Suprapubic skin (tissue), 4 donors: Measurements from ENCODE around the gene NDST3. TPM values are rescaled to one million over a fixed set of nuclear protein-coding genes. Genes with fewer than 3 reads are reported as not detected.

Source experiments
- DNase-seq, 2 donors: peaks; one replicate each; pipeline ENCODE4 v3.0.0-alpha.2; 2019; ENCODE audit warnings: low spot score in 2 of 2
- H3K27ac ChIP-seq: fragments of 200-600 bp; sonication (generic); one replicate; pipeline ENCODE4 v1.5.1; 2019
- H3K27me3 ChIP-seq: fragments of 200-600 bp; sonication (generic); one replicate; pipeline ENCODE4 v1.5.1; 2019
- H3K36me3 ChIP-seq: fragments of 200-600 bp; sonication (generic); one replicate; pipeline ENCODE4 v1.5.1; 2019
- H3K4me1 ChIP-seq: fragments of 200-600 bp; sonication (generic); one replicate; pipeline ENCODE4 v1.5.1; 2019
- H3K4me3 ChIP-seq: fragments of 200-600 bp; sonication (generic); one replicate; pipeline ENCODE4 v1.5.1; 2019; ENCODE audit warnings: mild to moderate bottlenecking
- H3K9me3 ChIP-seq: fragments of 200-600 bp; sonication (generic); one replicate; pipeline ENCODE4 v1.5.1; 2019
- EP300 ChIP-seq: sonication (generic); formaldehyde crosslinking; IDR thresholded peaks from one replicate; pipeline ENCODE4 v1.6.1; 2017; ENCODE audit warnings: antibody characterized with exemption
- POLR2A ChIP-seq, 2 donors: fragments of 450-650 bp; IDR thresholded peaks; one replicate each; pipeline ENCODE4 v1.6.1; 2017; ENCODE audit warnings: antibody characterized with exemption in 2 of 2, mild to moderate bottlenecking in 2 of 2, moderate library complexity in 2 of 2
- POLR2AphosphoS5 ChIP-seq, 3 donors: sonication (generic); formaldehyde crosslinking; IDR thresholded peaks; one replicate each; pipeline ENCODE4 v1.6.1; 2017; ENCODE audit warnings: antibody characterized with exemption in 3 of 3
- WGBS: methylation state at CpG from one replicate; pipeline ENCODE4 v1.1.5; 2018; 5-methylcytosine and 5-hydroxymethylcytosine counted together
- total RNA-seq, 4 donors: library from RNA; depleted of rRNA; stranded (reverse); fragments of >200 nt; gene quantifications; one replicate each; pipeline ENCODE4 v1.1.0, GENCODE V29; 2016
- TF ChIP-seq, protein P1 (sequence below), 2 donors: fragments of 200-600 bp in 1 of 2; fragments of 450-650 bp in 1 of 2; sonication (generic) in 1 of 2; IDR thresholded peaks; one replicate each; pipeline ENCODE4 v1.5.1; 2016 to 2019; ENCODE audit warnings: antibody characterized with exemption in 2 of 2, mild to moderate bottlenecking in 1 of 2, moderate library complexity in 1 of 2

Gene NDST3
- total RNA-seq, 4 donors from 2014 or later = not detected

DNA sequence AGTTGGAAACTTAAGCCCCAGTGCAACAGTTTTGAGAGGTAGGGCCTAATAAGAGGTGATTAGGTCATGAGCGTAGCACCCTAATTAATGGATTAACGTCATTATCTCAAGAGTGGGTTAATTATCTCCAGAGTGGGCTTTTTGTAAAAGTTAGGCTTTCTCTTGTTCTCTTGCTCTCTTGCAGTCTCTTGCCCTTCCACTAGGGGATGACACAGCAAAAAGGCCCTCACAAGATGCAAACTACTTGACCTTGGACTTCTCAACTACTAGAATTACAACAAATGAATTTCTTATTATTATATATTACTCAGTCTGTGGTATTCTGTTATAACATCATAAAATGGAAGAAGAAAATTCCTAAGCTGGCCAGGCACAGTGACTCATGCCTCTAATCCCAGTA, 22.1 kb upstream of the NDST3 start:
- Histone ChIP-seq H3K27ac (no peak overlapping the region), H3K4me3 (no peak overlapping the region), H3K9me3 (no peaks in the 10 kb centered on the region), H3K27me3 (no peaks in the 10 kb centered on the region), H3K4me1 (no peaks in the 10 kb centered on the region), H3K36me3 (no peaks in the 10 kb centered on the region)
- TF ChIP-seq, protein P1, sequence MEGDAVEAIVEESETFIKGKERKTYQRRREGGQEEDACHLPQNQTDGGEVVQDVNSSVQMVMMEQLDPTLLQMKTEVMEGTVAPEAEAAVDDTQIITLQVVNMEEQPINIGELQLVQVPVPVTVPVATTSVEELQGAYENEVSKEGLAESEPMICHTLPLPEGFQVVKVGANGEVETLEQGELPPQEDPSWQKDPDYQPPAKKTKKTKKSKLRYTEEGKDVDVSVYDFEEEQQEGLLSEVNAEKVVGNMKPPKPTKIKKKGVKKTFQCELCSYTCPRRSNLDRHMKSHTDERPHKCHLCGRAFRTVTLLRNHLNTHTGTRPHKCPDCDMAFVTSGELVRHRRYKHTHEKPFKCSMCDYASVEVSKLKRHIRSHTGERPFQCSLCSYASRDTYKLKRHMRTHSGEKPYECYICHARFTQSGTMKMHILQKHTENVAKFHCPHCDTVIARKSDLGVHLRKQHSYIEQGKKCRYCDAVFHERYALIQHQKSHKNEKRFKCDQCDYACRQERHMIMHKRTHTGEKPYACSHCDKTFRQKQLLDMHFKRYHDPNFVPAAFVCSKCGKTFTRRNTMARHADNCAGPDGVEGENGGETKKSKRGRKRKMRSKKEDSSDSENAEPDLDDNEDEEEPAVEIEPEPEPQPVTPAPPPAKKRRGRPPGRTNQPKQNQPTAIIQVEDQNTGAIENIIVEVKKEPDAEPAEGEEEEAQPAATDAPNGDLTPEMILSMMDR (IDR thresholded peaks at IDR 0.05) = no peak
- TF ChIP-seq POLR2A (IDR thresholded peaks at IDR 0.05) (no peak), EP300 (no peak), POLR2AphosphoS5 (IDR thresholded peaks at IDR 0.05) (no peak)
- no peak for DNase-seq
- WGBS = 96% methylated on average over 2 of the region's 2 CpGs

DNA sequence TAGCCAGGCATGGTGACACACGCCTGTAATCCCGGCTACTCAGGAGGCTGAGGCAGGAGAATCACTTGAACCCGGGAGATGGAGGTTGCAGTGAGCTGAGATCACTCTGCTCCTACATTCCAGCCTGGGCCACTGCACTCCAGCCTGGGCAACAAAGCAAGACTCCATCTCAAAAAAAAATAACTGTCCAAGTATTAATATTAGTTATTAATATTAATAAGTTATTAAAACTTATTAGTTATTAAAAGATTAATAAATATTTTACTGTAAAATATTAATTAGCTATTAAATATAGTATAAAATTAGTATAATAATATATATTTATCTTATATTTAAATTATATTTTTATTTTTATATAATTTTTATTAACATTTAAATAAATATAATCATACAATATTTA, 19.5 kb upstream of the NDST3 start:
- H3K27ac ChIP-seq = no peak overlapping the region
- WGBS = 94% methylated on average over 3 of the region's 3 CpGs
- TF ChIP-seq EP300 = no peak
- TF ChIP-seq POLR2A (IDR thresholded peaks at IDR 0.05) = no peak
- DNase-seq = no peak
- no peaks in the 10 kb centered on the region for H3K4me1 ChIP-seq
- no peaks in the 10 kb centered on the region for H3K9me3 ChIP-seq
- H3K4me3 ChIP-seq = no peak overlapping the region
- no peaks in the 10 kb centered on the region for H3K27me3 ChIP-seq
- no peaks in the 10 kb centered on the region for H3K36me3 ChIP-seq

DNA sequence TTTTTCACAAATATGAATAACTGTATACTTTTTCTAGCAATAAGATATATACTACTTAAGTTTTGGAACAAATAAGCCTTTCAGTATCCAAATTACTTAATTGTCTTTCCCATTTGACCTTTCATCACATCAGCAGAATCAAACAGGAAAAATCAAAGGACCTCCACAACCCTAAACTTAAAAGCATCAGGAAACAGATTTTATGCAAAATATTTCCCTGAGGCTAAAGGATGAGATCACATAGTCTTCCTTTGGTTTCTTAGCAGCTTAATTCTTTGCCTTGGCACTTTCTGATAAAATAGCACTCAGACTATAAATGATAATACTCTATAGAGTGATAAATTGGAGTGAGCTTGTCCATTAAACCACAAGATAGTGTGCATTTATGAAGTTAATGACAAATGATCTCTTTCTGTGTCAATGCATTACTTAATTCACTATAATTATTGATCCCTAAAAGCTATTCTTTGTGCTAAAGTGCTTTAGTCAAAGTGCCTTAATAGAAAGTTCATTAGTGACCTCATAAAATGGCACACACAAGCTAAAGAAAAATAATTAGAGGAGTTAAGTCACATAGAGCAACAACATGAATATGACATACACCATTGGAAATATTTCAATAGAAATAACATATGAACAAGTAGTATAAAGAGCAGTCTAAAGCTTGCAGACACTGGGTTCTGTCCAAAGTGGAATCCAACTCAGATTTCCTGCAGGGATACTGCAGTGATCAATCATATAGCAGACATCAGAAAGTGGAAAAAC, 15.7 kb upstream of the NDST3 start:
- DNase-seq = no peak
- H3K4me3 ChIP-seq = no peak overlapping the region
- H3K27ac ChIP-seq = no peak overlapping the region
- H3K9me3 ChIP-seq = no peaks in the 10 kb centered on the region
- H3K4me1 ChIP-seq = no peaks in the 10 kb centered on the region
- TF ChIP-seq EP300 (no peak), POLR2A (IDR thresholded peaks at IDR 0.05) (no peak), POLR2AphosphoS5 (IDR thresholded peaks at IDR 0.05) (no peak)
- TF ChIP-seq, protein P1 (IDR thresholded peaks at IDR 0.05) = no peak
- no peaks in the 10 kb centered on the region for H3K27me3 ChIP-seq
- H3K36me3 ChIP-seq = no peaks in the 10 kb centered on the region

DNA sequence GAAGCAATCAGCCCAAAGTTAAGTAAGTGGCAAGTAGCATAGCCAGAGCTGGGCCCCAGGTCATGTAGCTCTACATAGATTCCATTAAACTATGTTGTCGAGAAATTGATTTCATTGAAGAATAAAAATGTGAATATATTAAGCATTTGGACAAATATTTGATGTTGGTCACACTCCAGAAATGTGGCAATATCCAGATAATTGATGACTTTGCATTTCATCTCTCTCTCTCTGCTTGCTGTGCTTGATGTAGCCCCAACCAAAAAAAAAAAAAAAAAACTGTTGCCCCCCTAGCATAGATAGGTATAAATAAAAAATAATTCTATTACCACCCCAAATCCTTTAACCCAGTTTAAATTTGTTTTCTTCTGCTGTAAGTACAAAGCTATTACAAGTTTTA, 7.5 kb upstream of the NDST3 start:
- Histone ChIP-seq H3K36me3 (no peaks in the 10 kb centered on the region), H3K9me3 (no peaks in the 10 kb centered on the region), H3K4me1 (no peaks in the 10 kb centered on the region), H3K4me3 (no peak overlapping the region), H3K27me3 (peaks cover 2% of the 10 kb centered on the region), H3K27ac (no peak overlapping the region)
- no peak for DNase-seq
- 59% methylated on average over 1 of the region's 1 CpG for WGBS
- TF ChIP-seq POLR2A (IDR thresholded peaks at IDR 0.05) = no peak
- TF ChIP-seq, protein P1 (IDR thresholded peaks at IDR 0.05) = no peak
- no peak for TF ChIP-seq POLR2AphosphoS5 (IDR thresholded peaks at IDR 0.05)
- no peak for TF ChIP-seq EP300

DNA sequence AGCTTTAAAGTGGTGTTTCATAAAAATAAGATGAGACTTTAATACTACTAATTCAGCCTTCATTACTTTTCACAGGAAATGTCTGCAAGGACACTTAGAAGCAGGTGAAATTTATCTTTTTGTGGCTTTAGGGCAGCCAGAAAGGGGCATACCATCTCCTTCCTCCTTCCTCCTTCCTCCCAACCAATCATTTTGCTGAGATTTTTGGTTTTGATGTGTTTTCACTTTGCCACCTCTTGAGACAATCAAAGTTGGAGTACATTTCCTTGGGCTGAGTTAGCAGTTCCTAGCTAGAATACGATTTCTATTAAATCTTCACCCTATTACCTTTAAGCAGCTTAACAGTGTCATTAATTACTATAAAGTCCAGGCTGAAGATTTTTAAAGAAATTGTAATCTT, 5.1 kb upstream of the NDST3 start:
- Histone ChIP-seq H3K27ac (no peak overlapping the region), H3K9me3 (no peaks in the 10 kb centered on the region), H3K27me3 (peaks cover 22% of the 10 kb centered on the region), H3K36me3 (no peaks in the 10 kb centered on the region), H3K4me3 (no peak overlapping the region), H3K4me1 (peaks cover 13% of the 10 kb centered on the region)
- no peak for TF ChIP-seq POLR2AphosphoS5 (IDR thresholded peaks at IDR 0.05)
- TF ChIP-seq, protein P1 (IDR thresholded peaks at IDR 0.05) = no peak
- TF ChIP-seq POLR2A (IDR thresholded peaks at IDR 0.05) = no peak
- no peak for DNase-seq
- WGBS = 69% methylated on average over 1 of the region's 1 CpG

DNA sequence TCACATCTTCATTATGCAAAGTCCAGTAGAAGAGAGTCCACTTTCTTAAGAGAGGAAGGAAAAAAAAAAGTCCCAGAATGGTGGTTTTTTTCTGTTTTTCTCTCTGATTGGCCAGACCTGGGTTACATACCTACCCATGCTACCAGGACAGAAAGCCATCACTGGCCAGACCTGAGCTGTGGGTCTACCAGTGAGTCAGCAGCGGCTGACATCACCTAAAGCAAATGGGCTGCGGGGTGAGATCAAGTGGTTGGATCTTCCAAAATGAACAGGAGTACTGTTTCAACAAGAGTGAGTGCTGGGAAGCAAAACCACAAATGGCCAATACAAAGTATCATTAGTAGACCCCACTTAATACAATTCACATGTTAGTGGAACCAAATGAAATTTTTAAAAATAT, 1.6 kb upstream of the NDST3 start:
- Histone ChIP-seq H3K4me1 (peaks cover 13% of the 10 kb centered on the region), H3K27me3 (peaks cover 31% of the 10 kb centered on the region), H3K36me3 (no peaks in the 10 kb centered on the region), H3K9me3 (no peaks in the 10 kb centered on the region), H3K4me3 (peak overlapping the region; percentile 48), H3K27ac (no peak overlapping the region)
- 81% methylated on average over 2 of the region's 2 CpGs for WGBS
- TF ChIP-seq EP300 (no peak), POLR2AphosphoS5 (IDR thresholded peaks at IDR 0.05) (no peak), POLR2A (IDR thresholded peaks at IDR 0.05) (no peak)
- TF ChIP-seq, protein P1 (IDR thresholded peaks at IDR 0.05) = no peak
- DNase-seq = no peak
